ENCODE measurements around the gene DBNDD1. TPM values are rescaled to one million over a fixed set of nuclear protein-coding genes. Genes with fewer than 3 reads are reported as not detected.
A peak's percentile ranks its signal among the peaks of the same experiment; 100 is the strongest.
"Not testable (repeated sequence)": the region's sequence is repeated elsewhere in the genome, so short reads cannot be mapped to it uniquely, and the experiment has no call there.

The DBNDD1 gene
- polyA plus RNA-seq, 1 donor from 2014 or later = 9.4 TPM

DNA sequence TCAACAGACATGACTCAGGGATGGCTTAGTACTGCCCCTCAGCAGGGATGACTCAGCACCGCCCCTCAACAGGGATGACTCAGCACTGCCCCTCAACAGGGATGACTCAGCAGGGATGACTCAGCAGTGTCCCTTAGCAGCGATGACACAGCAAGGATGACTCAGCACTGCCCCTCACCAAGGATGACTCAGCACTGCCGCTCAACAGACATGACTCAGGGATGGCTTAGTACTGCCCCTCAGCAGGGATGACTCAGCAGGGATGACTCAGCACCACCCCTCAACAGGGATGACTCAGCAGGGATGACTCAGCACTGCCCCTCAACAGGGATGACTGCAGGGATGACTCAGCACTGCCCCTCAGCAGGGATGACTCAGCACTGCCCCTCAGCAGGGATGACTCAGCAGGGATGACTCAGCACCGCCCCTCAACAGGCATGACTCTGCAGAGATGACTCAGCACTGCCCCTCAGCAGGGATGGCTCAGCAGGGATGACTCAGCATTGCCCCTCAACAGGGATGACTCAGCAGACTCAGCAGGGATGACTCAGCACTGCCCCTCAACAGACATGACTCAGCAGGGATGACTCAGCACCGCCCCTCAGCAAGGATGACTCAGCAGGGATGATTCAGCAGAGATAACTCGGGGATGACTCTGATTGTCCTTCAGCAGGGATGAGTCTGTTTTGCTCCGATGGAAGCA, 23.6 kb downstream of the DBNDD1 start:
- peak overlapping the region in 1 of 4 donors; percentile 70 for H3K4me3 Mint-ChIP-seq
- not testable (repeated sequence) for H3K4me1 Mint-ChIP-seq, H3K9me3 Mint-ChIP-seq, H3K27me3 Mint-ChIP-seq, H3K36me3 Mint-ChIP-seq
- peak overlapping the region; percentile 53 to 83 (median 80) for H3K27ac Mint-ChIP-seq

DNA sequence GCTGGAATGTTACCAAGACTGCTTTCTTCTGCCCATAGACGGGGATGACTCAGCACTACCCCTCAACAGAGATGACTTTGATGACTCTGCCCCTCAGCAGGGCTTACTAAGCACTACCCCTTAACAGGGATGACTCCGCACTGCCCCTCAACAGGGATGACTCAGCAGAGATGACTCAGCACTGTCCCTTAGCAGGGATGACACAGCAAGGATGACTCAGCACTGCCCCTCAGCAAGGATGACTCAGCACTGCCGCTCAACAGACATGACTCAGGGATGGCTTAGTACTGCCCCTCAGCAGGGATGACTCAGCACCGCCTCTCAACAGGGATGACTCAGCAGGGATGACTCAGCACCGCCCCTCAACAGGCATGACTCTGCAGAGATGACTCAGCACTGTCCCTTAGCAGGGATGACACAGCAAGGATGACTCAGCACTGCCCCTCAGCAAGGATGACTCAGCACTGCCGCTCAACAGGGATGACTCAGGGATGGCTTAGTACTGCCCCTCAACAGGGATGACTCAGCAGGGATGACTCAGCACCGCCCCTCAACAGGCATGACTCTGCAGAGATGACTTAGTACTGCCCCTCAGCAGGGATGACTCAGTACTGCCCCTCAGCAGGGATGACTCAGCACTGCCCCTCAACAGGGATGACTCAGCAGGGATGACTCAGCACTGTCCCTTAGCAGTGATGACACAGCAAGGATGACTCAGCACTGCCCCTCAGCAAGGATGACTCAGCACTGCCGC, 24.4 kb downstream of the DBNDD1 start:
- Mint-ChIP-seq H3K4me3 (peak overlapping the region in 1 of 4 donors; percentile 66), H3K27ac (peak overlapping the region; percentile 63 to 92 (median 80))
- H3K4me1 Mint-ChIP-seq, H3K36me3 Mint-ChIP-seq, H3K9me3 Mint-ChIP-seq, H3K27me3 Mint-ChIP-seq: not testable (repeated sequence)

DNA sequence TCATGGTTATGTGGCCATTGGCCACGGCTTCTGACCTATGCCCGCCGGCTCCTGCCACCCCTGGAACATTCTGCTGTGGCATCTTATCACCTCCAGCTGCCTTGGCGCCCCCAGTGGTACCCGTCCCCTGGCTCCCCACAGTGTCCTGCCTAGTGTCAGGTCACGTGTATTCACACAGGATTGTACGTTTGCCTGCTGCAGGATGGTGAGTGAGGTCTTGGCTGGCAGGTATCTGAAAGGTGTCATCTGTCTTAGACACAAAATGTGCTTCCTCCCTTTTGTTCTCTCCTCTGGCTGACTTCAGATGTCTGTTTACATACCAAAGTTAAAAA, 24.9 kb downstream of the DBNDD1 start:
- Mint-ChIP-seq H3K4me3 (peak overlapping the region in 1 of 4 donors; percentile 66), H3K27me3 (no peaks in the 10 kb centered on the region), H3K4me1 (peaks cover 0 to 1% (median 0%) of the 10 kb centered on the region in 3 donors), H3K9me3 (peaks cover 0 to 3% (median 0%) of the 10 kb centered on the region in 3 donors), H3K27ac (peak overlapping the region; percentile 63 to 92 (median 80)), H3K36me3 (peaks cover 1% of the 10 kb centered on the region)

DNA sequence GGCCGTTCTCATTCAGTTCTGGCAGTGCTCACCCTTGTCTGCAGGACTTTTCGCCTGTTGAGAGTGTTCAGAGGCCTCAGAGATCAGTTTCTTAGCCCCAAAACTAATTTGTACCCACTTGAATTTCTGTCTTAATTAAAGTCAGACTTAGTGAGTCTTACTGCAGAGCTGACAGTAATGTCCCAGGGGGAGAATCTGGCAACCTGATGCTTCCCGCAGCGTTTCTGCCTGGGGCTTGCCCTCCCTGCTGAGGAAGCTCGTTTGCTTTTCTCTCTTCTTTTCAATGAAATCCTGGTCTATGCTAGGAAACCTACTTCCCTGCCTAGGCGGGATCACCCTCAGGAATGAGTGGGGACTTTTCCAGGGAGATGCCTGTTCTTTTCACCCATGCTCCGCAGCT, 25.3 kb downstream of the DBNDD1 start:
- Mint-ChIP-seq H3K4me3 (no peak overlapping the region), H3K27me3 (no peaks in the 10 kb centered on the region), H3K36me3 (peaks cover 3% of the 10 kb centered on the region), H3K9me3 (peaks cover 0 to 3% (median 0%) of the 10 kb centered on the region in 3 donors), H3K4me1 (peaks cover 0 to 1% (median 0%) of the 10 kb centered on the region in 3 donors), H3K27ac (peak overlapping the region in 2 of 3 donors; percentile 80 to 92)

DNA sequence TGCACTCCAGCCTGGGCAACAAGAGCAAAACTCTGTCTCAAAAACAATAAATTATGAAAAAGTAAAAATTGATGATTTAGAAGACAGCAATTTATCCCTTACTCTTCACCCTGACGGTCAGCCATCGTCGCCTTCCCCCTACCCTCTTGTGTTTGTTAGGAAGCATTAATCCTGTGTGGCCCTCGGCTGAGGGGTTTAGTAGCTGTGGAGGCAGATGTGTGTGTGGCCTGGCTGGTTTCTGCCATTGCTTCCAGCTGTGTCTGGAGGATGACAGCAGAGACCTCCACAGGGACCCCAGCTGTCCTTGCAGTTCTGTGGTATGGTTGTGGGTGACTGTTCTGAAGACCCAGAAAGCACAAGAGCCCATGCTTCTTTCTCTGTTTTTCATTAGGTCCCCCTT, 25.9 kb downstream of the DBNDD1 start:
- no peak overlapping the region for H3K4me3 Mint-ChIP-seq
- H3K9me3 Mint-ChIP-seq = peaks cover 0 to 3% (median 0%) of the 10 kb centered on the region in 3 donors
- peaks cover 0 to 1% (median 0%) of the 10 kb centered on the region in 3 donors for H3K4me1 Mint-ChIP-seq
- peak overlapping the region in 1 of 3 donors; percentile 69 for H3K27ac Mint-ChIP-seq
- peaks cover 3% of the 10 kb centered on the region for H3K36me3 Mint-ChIP-seq
- no peaks in the 10 kb centered on the region for H3K27me3 Mint-ChIP-seq

DNA sequence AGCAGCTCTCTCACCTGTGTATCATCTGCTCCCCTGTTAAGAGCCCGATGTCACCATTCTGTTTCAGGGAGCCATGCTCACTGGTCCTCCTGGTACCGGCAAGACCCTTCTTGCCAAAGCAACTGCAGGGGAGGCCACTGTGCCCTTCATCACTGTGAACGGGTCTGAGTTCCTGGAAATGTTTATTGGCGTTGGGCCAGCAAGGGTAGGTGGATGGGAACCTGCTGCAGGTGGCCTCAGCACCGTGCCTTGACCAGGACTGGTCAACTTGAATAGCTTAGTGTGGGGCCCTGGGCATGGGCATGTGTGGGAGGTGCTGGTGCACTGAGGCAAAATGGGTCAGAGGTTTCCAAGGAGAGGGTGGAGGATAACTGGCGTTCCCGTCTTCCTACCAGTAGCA, 28.5 kb downstream of the DBNDD1 start:
- Mint-ChIP-seq H3K27me3 (no peaks in the 10 kb centered on the region), H3K27ac (no peak overlapping the region), H3K4me3 (no peak overlapping the region), H3K9me3 (peaks cover 0 to 3% (median 0%) of the 10 kb centered on the region in 3 donors), H3K36me3 (peaks cover 6% of the 10 kb centered on the region), H3K4me1 (peaks cover 5 to 8% (median 6%) of the 10 kb centered on the region in 3 donors)

DNA sequence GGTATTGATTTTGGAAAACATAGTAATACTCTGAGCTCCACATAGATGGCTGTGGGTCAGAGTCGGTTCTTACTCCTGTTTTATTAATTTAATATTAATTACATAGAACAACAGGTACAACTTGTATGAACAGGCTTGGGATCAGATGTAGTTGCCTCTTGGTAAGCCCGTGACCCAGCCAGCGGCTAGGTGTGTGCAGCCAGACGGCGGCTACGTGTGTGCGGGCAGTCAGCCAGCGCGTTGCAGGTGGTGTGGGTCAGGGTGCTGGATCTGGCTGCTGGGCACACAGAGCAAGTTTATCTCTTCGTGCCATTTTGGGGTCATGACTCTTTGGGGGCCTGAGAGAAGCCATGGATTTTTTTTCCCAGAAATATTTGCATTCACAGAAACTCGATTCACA, 30.3 kb downstream of the DBNDD1 start:
- peaks cover 6 to 11% (median 8%) of the 10 kb centered on the region in 3 donors for H3K4me1 Mint-ChIP-seq
- H3K27me3 Mint-ChIP-seq = no peaks in the 10 kb centered on the region
- H3K27ac Mint-ChIP-seq = peak overlapping the region in 1 of 3 donors; percentile 59
- H3K9me3 Mint-ChIP-seq = no peaks in the 10 kb centered on the region
- H3K36me3 Mint-ChIP-seq = peaks cover 8% of the 10 kb centered on the region
- H3K4me3 Mint-ChIP-seq = no peak overlapping the region

DNA sequence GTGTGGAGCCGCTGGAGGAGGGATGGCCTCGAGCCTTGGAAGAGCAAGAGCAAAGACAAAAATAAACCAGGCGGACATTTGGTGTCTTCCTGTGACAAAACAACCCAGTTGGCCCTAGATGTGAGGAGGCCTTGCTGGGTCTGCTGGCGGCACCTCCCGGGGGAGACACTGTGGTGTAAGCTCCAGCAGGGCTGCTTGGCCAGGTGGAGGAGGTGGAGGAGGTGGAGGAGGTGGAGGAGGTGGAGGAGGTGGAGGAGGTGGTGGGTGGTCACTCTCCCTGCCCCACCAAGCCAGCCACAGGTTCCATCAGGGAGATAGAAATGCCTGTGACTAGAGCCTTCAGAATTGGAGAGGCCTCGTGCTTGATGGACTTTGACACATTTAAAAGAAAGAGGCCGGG, 32.1 kb downstream of the DBNDD1 start:
- peaks cover 8% of the 10 kb centered on the region for H3K36me3 Mint-ChIP-seq
- no peak overlapping the region for H3K27ac Mint-ChIP-seq
- H3K4me3 Mint-ChIP-seq = peak overlapping the region in 1 of 4 donors; percentile 67

DNA sequence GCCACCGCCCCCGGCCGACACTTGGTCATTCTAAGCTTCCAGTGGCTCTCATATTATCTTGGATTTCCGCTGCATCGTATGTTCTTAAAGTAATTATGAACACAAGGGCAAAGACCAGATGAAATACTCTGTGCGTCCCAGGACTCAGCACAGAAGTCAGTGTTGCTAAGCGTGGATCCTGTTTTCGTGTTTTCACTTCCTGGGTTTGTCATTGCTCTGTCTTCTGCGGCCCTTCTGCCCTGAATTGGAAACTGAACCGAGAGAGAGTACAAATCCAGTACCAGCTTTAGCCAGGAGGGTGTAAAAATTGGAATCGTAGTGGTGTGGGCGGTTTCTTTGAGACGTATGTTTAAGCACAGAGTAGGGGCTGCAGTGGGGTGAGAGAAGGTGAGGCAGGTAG, 32.7 kb downstream of the DBNDD1 start:
- peaks cover 6% of the 10 kb centered on the region for H3K36me3 Mint-ChIP-seq
- peaks cover 6 to 17% (median 9%) of the 10 kb centered on the region in 3 donors for H3K4me1 Mint-ChIP-seq
- peak overlapping the region in 1 of 4 donors; percentile 67 for H3K4me3 Mint-ChIP-seq
- H3K9me3 Mint-ChIP-seq = no peaks in the 10 kb centered on the region
- H3K27ac Mint-ChIP-seq = peak overlapping the region in 1 of 3 donors; percentile 47
- no peaks in the 10 kb centered on the region for H3K27me3 Mint-ChIP-seq

More for the DNA sequence above, 32.1 kb downstream of the DBNDD1 start:
- Mint-ChIP-seq H3K4me1 (peaks cover 6 to 11% (median 8%) of the 10 kb centered on the region in 3 donors), H3K27me3 (no peaks in the 10 kb centered on the region), H3K9me3 (no peaks in the 10 kb centered on the region)

DNA sequence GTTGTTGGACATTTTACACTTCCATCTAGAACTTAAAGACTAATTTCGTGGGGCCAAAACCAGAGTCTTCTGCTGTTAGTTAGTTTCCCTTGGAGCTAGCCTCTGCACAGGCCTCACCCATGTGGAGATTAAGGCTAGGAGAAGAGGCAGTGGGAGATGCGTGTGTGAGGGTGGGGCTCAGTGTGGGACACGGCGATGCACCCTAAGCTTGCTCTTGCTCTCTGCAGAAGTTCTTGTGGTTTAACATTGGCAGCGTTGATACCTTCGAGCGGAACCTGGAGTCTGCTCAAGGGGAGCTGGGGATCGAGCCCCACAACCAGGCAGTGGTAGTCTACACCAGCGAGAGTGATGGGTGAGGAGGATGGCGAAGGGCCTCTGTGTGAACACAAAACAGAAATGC, 34.0 kb downstream of the DBNDD1 start:
- no peaks in the 10 kb centered on the region for H3K9me3 Mint-ChIP-seq
- no peak overlapping the region for H3K27ac Mint-ChIP-seq
- H3K4me1 Mint-ChIP-seq = peaks cover 6 to 21% (median 12%) of the 10 kb centered on the region in 3 donors
- H3K4me3 Mint-ChIP-seq = no peak overlapping the region
- no peaks in the 10 kb centered on the region for H3K27me3 Mint-ChIP-seq
- peaks cover 8% of the 10 kb centered on the region for H3K36me3 Mint-ChIP-seq

DNA sequence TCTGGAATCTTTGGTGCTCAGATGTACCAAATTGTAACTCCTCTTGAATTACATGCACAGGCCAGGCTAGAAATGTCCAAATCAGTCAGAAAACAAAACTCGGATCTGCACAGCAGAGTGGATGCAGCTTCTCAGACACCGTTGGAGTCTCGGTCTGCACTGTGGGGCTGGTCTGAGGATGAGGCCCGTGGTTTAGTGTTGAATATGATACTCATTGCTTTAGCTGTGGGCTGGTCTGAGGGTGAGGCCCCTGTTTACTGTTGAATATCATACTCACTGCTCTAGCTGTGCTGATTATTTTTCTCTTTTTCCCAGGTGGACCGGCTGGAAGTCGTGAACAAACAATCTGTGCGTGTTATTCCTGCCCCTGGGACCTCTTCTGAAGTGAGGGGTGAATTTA, 35.0 kb downstream of the DBNDD1 start:
- H3K9me3 Mint-ChIP-seq = no peaks in the 10 kb centered on the region
- peaks cover 6 to 21% (median 12%) of the 10 kb centered on the region in 3 donors for H3K4me1 Mint-ChIP-seq
- no peak overlapping the region for H3K4me3 Mint-ChIP-seq
- H3K27me3 Mint-ChIP-seq = no peaks in the 10 kb centered on the region
- peaks cover 9% of the 10 kb centered on the region for H3K36me3 Mint-ChIP-seq
- H3K27ac Mint-ChIP-seq = no peak overlapping the region

DNA sequence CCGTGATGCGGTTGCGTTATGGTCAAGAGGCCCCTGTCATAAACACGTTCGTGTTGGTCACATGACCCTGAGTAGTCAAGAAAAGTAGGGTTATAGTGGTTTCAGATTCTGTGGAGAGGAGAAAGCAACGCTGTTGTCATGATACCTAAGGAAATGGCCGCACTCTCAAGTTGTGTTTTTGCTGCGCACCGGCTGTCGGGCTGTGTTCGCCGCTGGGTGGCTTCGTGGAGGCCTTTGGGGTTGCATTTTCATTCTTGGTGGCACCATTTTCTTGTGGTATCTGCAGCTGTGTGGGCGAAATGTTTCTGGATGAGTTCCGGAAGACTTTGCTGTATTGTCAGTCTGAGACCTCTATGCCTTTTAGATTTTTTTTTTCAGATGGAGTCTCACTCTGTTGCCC, 35.7 kb downstream of the DBNDD1 start:
- Mint-ChIP-seq H3K36me3 (peaks cover 11% of the 10 kb centered on the region), H3K27me3 (no peaks in the 10 kb centered on the region), H3K9me3 (no peaks in the 10 kb centered on the region), H3K4me1 (peaks cover 6 to 21% (median 12%) of the 10 kb centered on the region in 3 donors), H3K27ac (no peak overlapping the region), H3K4me3 (peak overlapping the region in 1 of 4 donors; percentile 53)

DNA sequence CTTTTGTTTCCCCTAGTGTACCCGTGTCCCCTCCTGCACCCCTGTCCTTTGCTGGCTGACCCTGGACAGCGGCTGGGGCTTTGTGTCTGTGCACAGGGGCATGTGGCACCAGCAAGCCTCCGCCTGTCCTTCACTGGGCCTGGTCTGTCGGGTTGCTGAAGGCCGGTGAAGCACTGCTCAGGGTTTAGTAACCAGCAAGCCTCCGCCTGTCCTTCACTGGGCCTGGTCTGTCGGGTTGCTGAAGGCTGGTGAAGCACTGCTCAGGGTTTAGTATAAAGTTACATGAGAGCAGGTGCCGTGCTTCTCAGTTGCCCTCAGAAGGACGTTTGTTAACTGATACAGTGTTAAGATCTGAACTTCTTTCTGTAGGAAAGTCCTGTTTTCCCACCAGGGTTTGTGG, 36.9 kb downstream of the DBNDD1 start:
- Mint-ChIP-seq H3K27ac (no peak overlapping the region), H3K36me3 (peaks cover 11% of the 10 kb centered on the region), H3K4me3 (no peak overlapping the region), H3K27me3 (no peaks in the 10 kb centered on the region), H3K4me1 (peaks cover 6 to 21% (median 14%) of the 10 kb centered on the region in 3 donors), H3K9me3 (no peaks in the 10 kb centered on the region)

DNA sequence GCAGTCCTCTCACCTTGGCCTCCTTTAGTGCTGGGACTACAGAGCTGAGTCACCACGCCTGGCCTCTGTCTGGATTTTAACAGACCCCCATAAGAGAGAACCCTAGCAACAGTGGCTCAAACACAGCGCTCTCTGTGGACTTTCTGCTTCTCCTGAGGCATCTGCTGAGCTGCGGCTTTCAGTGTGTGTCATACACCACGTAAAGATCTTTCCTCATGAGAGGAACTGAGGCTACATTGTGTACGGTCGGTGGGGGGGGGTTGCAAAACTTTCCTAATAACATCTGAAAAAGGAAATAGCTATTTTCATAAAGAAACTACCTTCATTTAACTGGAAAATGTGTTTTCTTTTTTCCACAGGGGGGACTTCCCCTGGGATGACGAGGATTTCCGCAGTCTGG, 37.8 kb downstream of the DBNDD1 start:
- Mint-ChIP-seq H3K4me1 (peaks cover 1 to 16% (median 7%) of the 10 kb centered on the region in 3 donors), H3K27me3 (no peaks in the 10 kb centered on the region), H3K36me3 (peaks cover 8% of the 10 kb centered on the region), H3K27ac (peak overlapping the region in 2 of 3 donors; percentile 67 to 87), H3K4me3 (peak overlapping the region in 1 of 4 donors; percentile 43), H3K9me3 (no peaks in the 10 kb centered on the region)

DNA sequence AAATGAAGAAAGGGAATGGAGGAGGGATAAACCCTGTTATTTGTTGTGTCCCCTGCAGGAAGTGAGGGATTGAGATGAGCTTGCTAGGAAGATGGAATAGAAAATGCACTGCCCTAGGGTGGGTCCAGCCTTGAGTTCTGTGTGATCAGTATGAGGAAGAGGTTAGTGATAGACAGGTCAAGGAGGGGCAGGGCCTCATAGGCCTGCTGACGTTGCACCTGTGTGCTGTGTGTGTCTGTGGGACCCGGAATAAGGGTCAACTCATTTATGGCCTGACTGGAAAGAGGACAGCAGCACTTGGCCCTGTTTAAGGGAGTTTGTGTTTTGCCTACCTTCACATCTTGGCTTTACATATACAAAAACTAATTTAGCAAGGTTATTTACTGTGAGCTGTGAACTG, 44.4 kb downstream of the DBNDD1 start:
- peaks cover 9% of the 10 kb centered on the region for H3K36me3 Mint-ChIP-seq
- H3K9me3 Mint-ChIP-seq = no peaks in the 10 kb centered on the region
- peak overlapping the region in 1 of 3 donors; percentile 88 for H3K27ac Mint-ChIP-seq
- H3K4me3 Mint-ChIP-seq = peak overlapping the region in 2 of 4 donors; percentile 63 to 85
- H3K27me3 Mint-ChIP-seq = no peaks in the 10 kb centered on the region
- H3K4me1 Mint-ChIP-seq = peaks cover 16 to 21% (median 21%) of the 10 kb centered on the region in 3 donors
